ENCODE data around the gene CDYL.

Gene CDYL

GRCh38 chr6:4967301-4968030 lies 191.3 kb downstream of the CDYL start:
- H4K20me1 ChIP-seq (ENCODE audit: insufficient read depth, low read length): no peaks in the 10 kb centered on the region
- no peaks in the 10 kb centered on the region for H3K4me1 ChIP-seq (ENCODE audit: low read length)
- no peak overlapping the region for H3K4me2 ChIP-seq (ENCODE audit: low read length)
- TF ChIP-seq, protein P1, sequence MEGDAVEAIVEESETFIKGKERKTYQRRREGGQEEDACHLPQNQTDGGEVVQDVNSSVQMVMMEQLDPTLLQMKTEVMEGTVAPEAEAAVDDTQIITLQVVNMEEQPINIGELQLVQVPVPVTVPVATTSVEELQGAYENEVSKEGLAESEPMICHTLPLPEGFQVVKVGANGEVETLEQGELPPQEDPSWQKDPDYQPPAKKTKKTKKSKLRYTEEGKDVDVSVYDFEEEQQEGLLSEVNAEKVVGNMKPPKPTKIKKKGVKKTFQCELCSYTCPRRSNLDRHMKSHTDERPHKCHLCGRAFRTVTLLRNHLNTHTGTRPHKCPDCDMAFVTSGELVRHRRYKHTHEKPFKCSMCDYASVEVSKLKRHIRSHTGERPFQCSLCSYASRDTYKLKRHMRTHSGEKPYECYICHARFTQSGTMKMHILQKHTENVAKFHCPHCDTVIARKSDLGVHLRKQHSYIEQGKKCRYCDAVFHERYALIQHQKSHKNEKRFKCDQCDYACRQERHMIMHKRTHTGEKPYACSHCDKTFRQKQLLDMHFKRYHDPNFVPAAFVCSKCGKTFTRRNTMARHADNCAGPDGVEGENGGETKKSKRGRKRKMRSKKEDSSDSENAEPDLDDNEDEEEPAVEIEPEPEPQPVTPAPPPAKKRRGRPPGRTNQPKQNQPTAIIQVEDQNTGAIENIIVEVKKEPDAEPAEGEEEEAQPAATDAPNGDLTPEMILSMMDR (IDR thresholded peaks at IDR 0.05; ENCODE audit: low read depth, low read length): no peak
- TF ChIP-seq EZH2phosphoT487 (IDR thresholded peaks at IDR 0.05; ENCODE audit: low read depth): no peak
- no peaks in the 10 kb centered on the region for H3K27me3 ChIP-seq (ENCODE audit: low read depth, low read length)
- no peaks in the 10 kb centered on the region for H3K79me2 ChIP-seq (ENCODE audit: low read length)
- H3K36me3 ChIP-seq (replicated peaks; ENCODE audit: low read depth, low read length): no peaks in the 10 kb centered on the region
- no peak overlapping the region for H3K9ac ChIP-seq (ENCODE audit: low read length)
- H3K4me3 ChIP-seq (ENCODE audit: low read length): no peak overlapping the region
- no peak overlapping the region for H2AFZ ChIP-seq (ENCODE audit: low read depth, low read length)
- no peak overlapping the region for H3K27ac ChIP-seq (ENCODE audit: low read length)
- H3K9me3 ChIP-seq (ENCODE audit: insufficient read depth, low read length): no peaks in the 10 kb centered on the region

GRCh38 chr6:4969609-4970285 lies 193.5 kb downstream of the CDYL start:
- H3K4me1 ChIP-seq (ENCODE audit: low read length): no peaks in the 10 kb centered on the region
- no peak for TF ChIP-seq EZH2phosphoT487 (IDR thresholded peaks at IDR 0.05; ENCODE audit: low read depth)
- TF ChIP-seq, protein P1 (IDR thresholded peaks at IDR 0.05; ENCODE audit: low read depth, low read length): no peak
- no peaks in the 10 kb centered on the region for H3K9me3 ChIP-seq (ENCODE audit: insufficient read depth, low read length)
- no peak overlapping the region for H3K9ac ChIP-seq (ENCODE audit: low read length)
- H3K27me3 ChIP-seq (ENCODE audit: low read depth, low read length): no peaks in the 10 kb centered on the region
- H3K4me2 ChIP-seq (ENCODE audit: low read length): no peak overlapping the region
- no peak overlapping the region for H2AFZ ChIP-seq (ENCODE audit: low read depth, low read length)
- H3K36me3 ChIP-seq (replicated peaks; ENCODE audit: low read depth, low read length): no peaks in the 10 kb centered on the region
- no peaks in the 10 kb centered on the region for H3K79me2 ChIP-seq (ENCODE audit: low read length)
- no peaks in the 10 kb centered on the region for H4K20me1 ChIP-seq (ENCODE audit: insufficient read depth, low read length)
- H3K27ac ChIP-seq (ENCODE audit: low read length): no peak overlapping the region
- no peak overlapping the region for H3K4me3 ChIP-seq (ENCODE audit: low read length)

- no peak overlapping the region for H3K4me3 ChIP-seq (ENCODE audit: low read length)
- TF ChIP-seq EZH2phosphoT487 (IDR thresholded peaks at IDR 0.05; ENCODE audit: low read depth): no peak
- TF ChIP-seq, protein P1 (IDR thresholded peaks at IDR 0.05; ENCODE audit: low read depth, low read length): no peak
- no peaks in the 10 kb centered on the region for H3K79me2 ChIP-seq (ENCODE audit: low read length)
- no peaks in the 10 kb centered on the region for H3K36me3 ChIP-seq (replicated peaks; ENCODE audit: low read depth, low read length)
- H3K4me2 ChIP-seq (ENCODE audit: low read length): no peak overlapping the region
- no peak overlapping the region for H2AFZ ChIP-seq (ENCODE audit: low read depth, low read length)
- H3K9me3 ChIP-seq (ENCODE audit: insufficient read depth, low read length): no peaks in the 10 kb centered on the region
- H3K27ac ChIP-seq (ENCODE audit: low read length): no peak overlapping the region
- H3K27me3 ChIP-seq (ENCODE audit: low read depth, low read length): no peaks in the 10 kb centered on the region
- H3K4me1 ChIP-seq (ENCODE audit: low read length): no peaks in the 10 kb centered on the region
- no peak overlapping the region for H3K9ac ChIP-seq (ENCODE audit: low read length)
- H4K20me1 ChIP-seq (ENCODE audit: insufficient read depth, low read length): no peaks in the 10 kb centered on the region
Measured at GRCh38 chr6:4970739-4971395, 194.7 kb downstream of the CDYL start.

DNA sequence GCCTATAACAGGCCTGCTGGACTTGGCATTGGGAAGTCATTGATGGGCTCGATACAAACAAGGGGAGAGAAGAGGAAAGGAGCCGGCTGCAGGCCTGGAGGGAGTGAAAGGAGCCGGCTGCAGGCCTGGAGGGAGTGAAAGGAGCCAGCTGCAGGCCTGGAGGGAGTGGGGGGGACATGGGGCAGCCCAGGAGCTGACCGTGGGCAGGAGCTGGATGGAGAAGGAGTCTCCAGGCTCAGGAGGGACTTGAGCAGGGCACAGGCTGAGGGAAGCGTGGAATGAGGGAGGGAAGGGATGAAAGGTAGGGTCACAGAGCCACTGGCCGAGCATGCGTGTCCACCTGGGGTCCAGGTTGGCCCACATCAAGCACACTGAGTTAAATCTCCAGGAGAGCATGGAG lies 195.6 kb downstream of the CDYL start:
- Histone ChIP-seq H3K27ac (ENCODE audit: low read length) (no peak overlapping the region), H3K9me3 (ENCODE audit: insufficient read depth, low read length) (no peaks in the 10 kb centered on the region), H3K27me3 (ENCODE audit: low read depth, low read length) (no peaks in the 10 kb centered on the region), H3K79me2 (ENCODE audit: low read length) (no peaks in the 10 kb centered on the region), H4K20me1 (ENCODE audit: insufficient read depth, low read length) (no peaks in the 10 kb centered on the region), H2AFZ (ENCODE audit: low read depth, low read length) (no peak overlapping the region), H3K9ac (ENCODE audit: low read length) (no peak overlapping the region), H3K4me3 (ENCODE audit: low read length) (no peak overlapping the region), H3K4me2 (ENCODE audit: low read length) (no peak overlapping the region), H3K4me1 (ENCODE audit: low read length) (no peaks in the 10 kb centered on the region), H3K36me3 (replicated peaks; ENCODE audit: low read depth, low read length) (no peaks in the 10 kb centered on the region)
- no peak for TF ChIP-seq EZH2phosphoT487 (IDR thresholded peaks at IDR 0.05; ENCODE audit: low read depth)
- TF ChIP-seq, protein P1 (IDR thresholded peaks at IDR 0.05; ENCODE audit: low read depth, low read length): no peak

All from OCI-LY3 (cell line).